ENCODE results near the gene SLC43A3. TPM values are rescaled to one million over a fixed set of nuclear protein-coding genes. Genes with fewer than 3 reads are reported as not detected.

SLC43A3 gene
- total RNA-seq, 2 donors from 2014 or later = 12.1 to 13.8 TPM

GRCh38 chr11:57390535-57390934 lies 36.4 kb downstream of the SLC43A3 start, which contains the start of gene PRG2:
TSS of gene PRG2 (minus strand) at chr11:57390650. CDS start at chr11:57389944, 706 bp downstream.
- Mint-ChIP-seq H3K4me3 (no peak within 1 kb of the TSS), H3K27ac (no peak within 1 kb of the TSS), H3K4me1 (no peaks in the 10 kb centered on the region), H3K27me3 (peaks cover 8% of the 10 kb centered on the region), H3K36me3 (ENCODE audit: low read depth) (no peaks in the 10 kb centered on the region)
- ATAC-seq (no peak), DNase-seq (no peak)
- no peaks in the 10 kb centered on the region for H3K9me3 ChIP-seq (ENCODE audit: control insufficient read depth, low read length, poor library complexity, severe bottlenecking)

DNA sequence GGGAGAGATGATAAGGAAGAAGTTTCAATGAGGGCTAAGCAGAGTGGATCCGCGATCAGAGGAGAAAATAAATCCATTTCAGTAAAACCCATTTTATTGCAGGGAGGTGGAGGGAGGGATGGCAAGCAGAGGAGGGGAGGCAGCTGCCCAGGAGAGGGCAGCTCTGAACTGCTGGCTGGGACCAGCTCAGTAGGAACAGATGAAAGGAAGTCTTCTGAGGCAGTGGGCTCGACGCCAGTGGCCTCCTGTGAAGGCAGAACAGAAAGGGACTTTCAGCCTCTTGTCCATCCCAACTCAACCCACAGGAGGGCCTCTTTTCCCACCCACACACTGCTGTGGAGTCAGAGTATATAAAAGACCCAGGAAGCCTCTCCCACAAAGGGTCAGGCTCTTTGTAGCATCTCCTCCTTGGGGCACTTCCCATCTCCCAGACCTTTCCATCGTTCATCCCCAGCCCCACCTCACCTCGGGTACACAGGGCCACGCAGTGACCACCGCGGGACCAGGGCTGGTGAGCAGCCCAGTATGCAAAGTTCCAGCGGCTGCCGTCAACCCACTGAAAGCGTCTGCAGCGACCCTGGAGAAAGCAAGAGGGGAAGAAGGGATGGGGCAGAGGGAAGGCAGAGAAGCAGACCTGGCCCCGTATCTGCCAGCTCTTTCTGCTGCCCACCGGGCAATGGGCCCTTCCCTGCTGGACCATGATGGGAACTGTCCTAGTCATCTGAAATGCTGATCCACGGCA lies 39.5 kb downstream of the SLC43A3 start:
- peaks cover 13% of the 10 kb centered on the region for H3K27me3 Mint-ChIP-seq
- H3K36me3 Mint-ChIP-seq (ENCODE audit: low read depth) = no peaks in the 10 kb centered on the region
- no peaks in the 10 kb centered on the region for H3K4me1 Mint-ChIP-seq
- ATAC-seq (no peak), DNase-seq (no peak)
- no peaks in the 10 kb centered on the region for H3K9me3 ChIP-seq (ENCODE audit: control insufficient read depth, low read length, poor library complexity, severe bottlenecking)
- no peak overlapping the region for H3K27ac Mint-ChIP-seq
- no peak overlapping the region for H3K4me3 Mint-ChIP-seq

DNA sequence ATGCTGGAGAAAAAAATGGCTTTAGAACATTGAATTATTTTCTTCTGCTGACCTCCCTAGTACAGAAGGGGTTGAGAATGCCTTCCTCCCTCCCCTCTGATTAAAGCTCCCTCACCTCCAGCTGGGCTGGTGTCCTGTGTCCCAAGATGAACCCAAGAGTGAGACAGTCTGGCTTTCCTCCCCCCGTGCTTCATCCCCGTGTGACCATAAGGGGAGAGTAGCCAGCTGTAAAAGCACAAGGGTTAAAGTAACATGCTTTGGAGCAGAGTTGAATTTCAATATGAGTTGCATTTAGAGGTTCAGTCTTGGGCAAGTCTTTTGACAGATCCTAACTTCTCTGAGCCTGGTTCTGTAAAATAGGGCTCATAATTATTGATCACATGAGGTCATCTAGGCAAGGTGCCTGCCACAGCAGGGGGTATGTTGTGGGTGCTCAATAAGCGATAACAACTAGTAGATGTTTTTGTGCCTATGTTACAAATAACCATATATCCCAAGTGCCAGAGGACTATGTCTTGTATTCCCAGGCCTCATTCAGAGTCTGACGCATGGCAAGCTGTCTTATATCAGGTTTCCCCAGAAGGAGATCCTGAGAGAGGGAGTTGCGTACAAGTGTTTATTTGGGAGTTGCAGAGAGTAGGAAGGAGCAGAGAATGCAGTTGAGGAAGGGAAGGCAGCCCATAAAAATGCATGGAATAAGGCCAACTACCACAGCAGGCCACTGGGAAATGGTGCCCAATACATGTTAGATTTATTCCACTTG lies 40.6 kb downstream of the SLC43A3 start:
- H3K9me3 ChIP-seq (ENCODE audit: control insufficient read depth, low read length, poor library complexity, severe bottlenecking) = no peaks in the 10 kb centered on the region
- no peak overlapping the region for H3K4me3 Mint-ChIP-seq
- DNase-seq = no peak
- no peak for ATAC-seq
- H3K36me3 Mint-ChIP-seq (ENCODE audit: low read depth) = no peaks in the 10 kb centered on the region
- H3K27ac Mint-ChIP-seq = no peak overlapping the region
- H3K27me3 Mint-ChIP-seq = peaks cover 20% of the 10 kb centered on the region
- no peaks in the 10 kb centered on the region for H3K4me1 Mint-ChIP-seq

GRCh38 chr11:57380975-57381374 lies 45.9 kb downstream of the SLC43A3 start, which contains the start of gene PRG3:
TSS of gene PRG3 (minus strand) at chr11:57381150. CDS start at chr11:57380708, 442 bp downstream.
- no peak within 1 kb of the TSS for H3K27ac Mint-ChIP-seq
- H3K4me1 Mint-ChIP-seq = no peaks in the 10 kb centered on the region
- no peaks in the 10 kb centered on the region for H3K36me3 Mint-ChIP-seq (ENCODE audit: low read depth)
- no peaks in the 10 kb centered on the region for H3K9me3 ChIP-seq (ENCODE audit: control insufficient read depth, low read length, poor library complexity, severe bottlenecking)
- peaks cover 28% of the 10 kb centered on the region for H3K27me3 Mint-ChIP-seq
- DNase-seq = no peak
- H3K4me3 Mint-ChIP-seq = no peak within 1 kb of the TSS
- no peak for ATAC-seq

DNA sequence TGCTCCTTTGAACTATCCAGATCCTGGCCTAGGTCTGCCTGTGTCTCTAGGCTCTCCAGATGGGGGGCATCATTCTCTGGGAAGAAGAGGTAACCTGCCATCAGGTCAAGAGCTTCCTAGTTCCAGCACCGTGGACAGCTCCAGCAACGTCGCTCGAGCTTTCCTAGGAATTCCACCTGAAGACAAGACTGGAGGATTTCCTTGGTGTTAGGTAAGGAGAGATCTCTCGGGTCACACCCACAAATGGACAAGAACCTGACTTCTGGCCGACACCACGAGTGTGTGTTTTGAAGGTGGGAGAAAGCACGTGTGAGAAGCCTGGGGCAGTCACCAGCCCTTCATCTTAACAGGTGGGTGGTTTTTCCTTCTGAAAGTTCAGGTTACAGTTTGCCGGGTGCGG lies 47.2 kb downstream of the SLC43A3 start:
- Mint-ChIP-seq H3K4me1 (peaks cover 2% of the 10 kb centered on the region), H3K36me3 (ENCODE audit: low read depth) (no peaks in the 10 kb centered on the region), H3K27ac (no peak overlapping the region), H3K27me3 (peaks cover 28% of the 10 kb centered on the region), H3K4me3 (no peak overlapping the region)
- ATAC-seq (no peak), DNase-seq (no peak)
- no peaks in the 10 kb centered on the region for H3K9me3 ChIP-seq (ENCODE audit: control insufficient read depth, low read length, poor library complexity, severe bottlenecking)

GRCh38 chr11:57378186-57378585 lies 48.7 kb downstream of the SLC43A3 start:
- H3K27ac Mint-ChIP-seq = no peak overlapping the region
- H3K4me3 Mint-ChIP-seq = no peak overlapping the region
- H3K27me3 Mint-ChIP-seq = peaks cover 28% of the 10 kb centered on the region
- peaks cover 5% of the 10 kb centered on the region for H3K4me1 Mint-ChIP-seq
- no peaks in the 10 kb centered on the region for H3K36me3 Mint-ChIP-seq (ENCODE audit: low read depth)
- DNase-seq (no peak), ATAC-seq (no peak)
- H3K9me3 ChIP-seq (ENCODE audit: control insufficient read depth, low read length, poor library complexity, severe bottlenecking) = no peaks in the 10 kb centered on the region

- no peaks in the 10 kb centered on the region for H3K9me3 ChIP-seq (ENCODE audit: control insufficient read depth, low read length, poor library complexity, severe bottlenecking)
- DNase-seq (no peak), ATAC-seq (no peak)
- no peak overlapping the region for H3K4me3 Mint-ChIP-seq
- no peak overlapping the region for H3K27ac Mint-ChIP-seq
- H3K27me3 Mint-ChIP-seq = peaks cover 19% of the 10 kb centered on the region
- H3K36me3 Mint-ChIP-seq (ENCODE audit: low read depth) = no peaks in the 10 kb centered on the region
- H3K4me1 Mint-ChIP-seq = peaks cover 5% of the 10 kb centered on the region
Measured at GRCh38 chr11:57377107-57377506, 49.8 kb downstream of the SLC43A3 start.

DNA sequence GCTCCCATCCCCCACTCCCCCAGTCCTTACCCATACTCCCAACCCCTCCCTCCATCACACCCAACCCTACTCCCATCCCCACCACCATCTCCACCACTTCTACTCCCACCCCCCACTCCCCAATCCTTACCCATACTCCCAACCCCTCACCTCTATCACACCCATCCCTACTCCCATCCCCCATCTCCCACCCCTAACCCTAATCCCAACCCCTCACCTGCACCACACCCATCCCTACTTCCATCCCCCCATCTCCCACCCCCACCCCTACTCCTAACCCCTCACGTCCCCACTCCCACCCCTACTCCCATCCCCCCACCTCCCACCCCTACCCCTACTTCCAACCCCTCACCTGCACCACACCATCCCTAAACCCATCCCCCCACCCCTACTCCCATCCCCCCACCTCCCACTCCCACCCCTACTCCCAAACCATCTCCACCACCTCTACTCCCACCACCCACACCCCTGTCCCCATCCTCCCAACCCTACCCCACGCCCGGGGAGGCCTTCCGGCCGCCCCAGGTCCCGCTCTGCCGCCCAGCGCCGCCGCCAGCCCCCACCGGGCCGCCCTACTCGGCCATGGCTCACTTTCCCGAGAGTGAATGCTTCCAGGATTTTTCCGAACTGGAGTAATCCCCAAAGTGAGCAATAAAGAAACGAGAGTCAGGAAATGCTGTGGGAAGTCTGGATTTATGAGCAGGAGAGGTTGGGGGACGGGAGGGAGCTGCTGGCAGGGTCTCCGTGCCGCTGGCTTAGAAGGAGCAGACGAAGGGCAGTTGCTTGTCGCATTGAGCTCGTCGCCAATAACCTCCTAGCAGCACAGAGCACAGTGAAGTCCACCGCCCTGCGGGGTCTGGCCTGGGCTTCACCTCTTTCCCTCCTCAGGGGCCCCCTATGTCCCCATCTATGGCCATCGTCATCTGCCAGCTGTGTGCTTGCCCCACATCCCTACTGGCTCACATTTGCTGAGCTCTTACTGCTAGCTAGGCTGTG lies 50.5 kb downstream of the SLC43A3 start:
- H3K27me3 Mint-ChIP-seq = peaks cover 15% of the 10 kb centered on the region
- H3K4me3 Mint-ChIP-seq = no peak overlapping the region
- no peak for ATAC-seq

DNA sequence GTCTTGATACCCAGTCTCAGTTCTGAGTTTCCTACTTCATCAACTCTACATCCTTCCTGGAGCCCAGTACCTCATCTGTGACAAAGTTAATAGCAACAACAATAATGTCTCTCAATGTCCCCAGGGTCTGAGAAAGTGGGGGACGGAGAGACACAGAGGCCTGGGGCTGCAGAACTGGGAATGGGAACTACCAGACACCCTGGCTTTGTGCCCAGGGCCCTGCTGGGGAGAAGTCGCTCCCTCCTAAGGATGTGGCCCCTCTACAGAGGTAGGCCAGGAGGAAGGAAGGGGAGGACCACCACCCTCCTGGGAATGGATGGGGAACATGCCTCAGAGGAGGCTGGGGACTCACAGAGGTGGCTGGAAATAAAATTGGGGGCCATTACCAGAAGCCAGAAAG lies 51.4 kb downstream of the SLC43A3 start:
- H3K27me3 Mint-ChIP-seq = peaks cover 15% of the 10 kb centered on the region
- H3K27ac Mint-ChIP-seq = no peak overlapping the region

More for the DNA sequence above, 50.5 kb downstream of the SLC43A3 start:
- Mint-ChIP-seq H3K27ac (no peak overlapping the region), H3K4me1 (peaks cover 5% of the 10 kb centered on the region), H3K36me3 (ENCODE audit: low read depth) (no peaks in the 10 kb centered on the region)
- no peak for DNase-seq
- no peaks in the 10 kb centered on the region for H3K9me3 ChIP-seq (ENCODE audit: control insufficient read depth, low read length, poor library complexity, severe bottlenecking)

GRCh38 chr11:57374966-57375365 lies 52.0 kb downstream of the SLC43A3 start:
- ATAC-seq (no peak), DNase-seq (no peak)
- Mint-ChIP-seq H3K4me3 (no peak overlapping the region), H3K27ac (no peak overlapping the region), H3K4me1 (peaks cover 5% of the 10 kb centered on the region), H3K36me3 (ENCODE audit: low read depth) (no peaks in the 10 kb centered on the region), H3K27me3 (peaks cover 19% of the 10 kb centered on the region)
- H3K9me3 ChIP-seq (ENCODE audit: control insufficient read depth, low read length, poor library complexity, severe bottlenecking) = no peaks in the 10 kb centered on the region

More for the DNA sequence above, 51.4 kb downstream of the SLC43A3 start:
- H3K9me3 ChIP-seq (ENCODE audit: control insufficient read depth, low read length, poor library complexity, severe bottlenecking) = no peaks in the 10 kb centered on the region
- no peaks in the 10 kb centered on the region for H3K36me3 Mint-ChIP-seq (ENCODE audit: low read depth)
- no peak overlapping the region for H3K4me3 Mint-ChIP-seq
- peaks cover 5% of the 10 kb centered on the region for H3K4me1 Mint-ChIP-seq
- DNase-seq (no peak), ATAC-seq (no peak)

GRCh38 chr11:57373146-57373545 lies 53.8 kb downstream of the SLC43A3 start:
- H3K36me3 Mint-ChIP-seq (ENCODE audit: low read depth) = no peaks in the 10 kb centered on the region
- no peak for DNase-seq
- no peaks in the 10 kb centered on the region for H3K9me3 ChIP-seq (ENCODE audit: control insufficient read depth, low read length, poor library complexity, severe bottlenecking)
- H3K4me1 Mint-ChIP-seq = peaks cover 5% of the 10 kb centered on the region
- ATAC-seq = no peak
- H3K27me3 Mint-ChIP-seq = peaks cover 21% of the 10 kb centered on the region
- no peak overlapping the region for H3K4me3 Mint-ChIP-seq
- no peak overlapping the region for H3K27ac Mint-ChIP-seq

DNA sequence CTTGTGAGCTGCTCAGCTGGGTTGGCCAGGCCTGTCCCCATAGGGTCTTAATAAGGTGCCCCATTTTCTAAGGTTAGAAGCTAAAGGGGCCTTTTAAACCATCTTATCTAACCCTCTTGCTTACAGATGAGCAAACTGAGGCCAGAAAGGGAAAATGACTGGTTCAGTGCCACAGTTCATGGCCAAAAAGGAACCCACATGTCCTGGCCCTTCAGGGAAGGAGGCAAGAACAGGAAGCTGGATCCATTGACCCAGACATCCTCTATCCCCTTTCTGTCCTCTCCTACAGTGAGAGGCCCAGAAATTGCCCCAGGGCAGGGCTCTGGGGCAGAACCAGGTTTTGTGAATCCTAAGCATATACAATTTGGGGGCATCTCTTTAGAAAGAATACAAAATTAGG lies 56.0 kb downstream of the SLC43A3 start:
- H3K27ac Mint-ChIP-seq = no peak overlapping the region
- no peak for ATAC-seq
- peaks cover 5% of the 10 kb centered on the region for H3K4me1 Mint-ChIP-seq

GRCh38 chr11:57370251-57370650 lies 56.7 kb downstream of the SLC43A3 start:
- no peak overlapping the region for H3K27ac Mint-ChIP-seq
- H3K9me3 ChIP-seq (ENCODE audit: control insufficient read depth, low read length, poor library complexity, severe bottlenecking) = no peaks in the 10 kb centered on the region
- no peaks in the 10 kb centered on the region for H3K36me3 Mint-ChIP-seq (ENCODE audit: low read depth)
- H3K27me3 Mint-ChIP-seq = peaks cover 31% of the 10 kb centered on the region
- DNase-seq (no peak), ATAC-seq (no peak)
- peaks cover 5% of the 10 kb centered on the region for H3K4me1 Mint-ChIP-seq
- no peak overlapping the region for H3K4me3 Mint-ChIP-seq

More for the DNA sequence above, 56.0 kb downstream of the SLC43A3 start:
- H3K9me3 ChIP-seq (ENCODE audit: control insufficient read depth, low read length, poor library complexity, severe bottlenecking) = no peaks in the 10 kb centered on the region
- no peak for DNase-seq
- no peaks in the 10 kb centered on the region for H3K36me3 Mint-ChIP-seq (ENCODE audit: low read depth)
- H3K27me3 Mint-ChIP-seq = peaks cover 24% of the 10 kb centered on the region
- H3K4me3 Mint-ChIP-seq = no peak overlapping the region
